ENCODE data around the gene MT1M. TPM values are rescaled to one million over a fixed set of nuclear protein-coding genes. Genes with fewer than 3 reads are reported as not detected.

Gene MT1M
- total RNA-seq, 2 donors from 2014 or later: 0.36 TPM; not detected in 1

- Mint-ChIP-seq H3K9me3 (no peaks in the 10 kb centered on the region), H3K4me1 (ENCODE audit: low read depth in 2 of 2) (peaks cover 39% of the 10 kb centered on the region in 2 donors), H3K27me3 (peaks cover 6 to 14% of the 10 kb centered on the region in 2 donors), H3K27ac (peak overlapping the region in 1 of 2 donors; percentile 97), H3K36me3 (peaks cover 4% of the 10 kb centered on the region), H3K4me3 (no peak overlapping the region)
- no peak for DNase-seq (ENCODE audit: low spot score)
- ATAC-seq: no peak
Measured at GRCh38 chr16:56604966-56605365, 27.5 kb upstream of the MT1M start.

- no peak for DNase-seq (ENCODE audit: low spot score)
- H3K27ac Mint-ChIP-seq: peak overlapping the region; percentile 89 to 97
Measured at GRCh38 chr16:56605475-56605874, 27.0 kb upstream of the MT1M start.

GRCh38 chr16:56606071-56606475 is 26.4 kb upstream of the MT1M start:
- no peak for ATAC-seq

More at GRCh38 chr16:56605475-56605874, 27.0 kb upstream of the MT1M start:
- Mint-ChIP-seq H3K36me3 (peaks cover 4% of the 10 kb centered on the region), H3K27me3 (peaks cover 1 to 9% of the 10 kb centered on the region in 2 donors), H3K4me1 (ENCODE audit: low read depth in 2 of 2) (peaks cover 40% of the 10 kb centered on the region in 2 donors), H3K4me3 (no peak overlapping the region), H3K9me3 (no peaks in the 10 kb centered on the region)
- ATAC-seq: no peak

GRCh38 chr16:56606476-56607108 is 25.9 kb upstream of the MT1M start:
- peak overlapping the region; percentile 89 to 97 for H3K27ac Mint-ChIP-seq
- no peaks in the 10 kb centered on the region for H3K9me3 Mint-ChIP-seq
- H3K36me3 Mint-ChIP-seq: peaks cover 4% of the 10 kb centered on the region
- peaks cover 49% of the 10 kb centered on the region in 2 donors for H3K4me1 Mint-ChIP-seq (ENCODE audit: low read depth in 2 of 2)
- peak overlapping the region; percentile 70 for H3K4me3 Mint-ChIP-seq
- DNase-seq (ENCODE audit: low spot score) (peak; percentile 61), ATAC-seq (no peak)
- no peaks in the 10 kb centered on the region for H3K27me3 Mint-ChIP-seq

More at GRCh38 chr16:56606071-56606475, 26.4 kb upstream of the MT1M start:
- H3K9me3 Mint-ChIP-seq: no peaks in the 10 kb centered on the region
- peak; percentile 44 for DNase-seq (ENCODE audit: low spot score)
- H3K36me3 Mint-ChIP-seq: peaks cover 4% of the 10 kb centered on the region
- peaks cover 44% of the 10 kb centered on the region in 2 donors for H3K4me1 Mint-ChIP-seq (ENCODE audit: low read depth in 2 of 2)
- H3K27me3 Mint-ChIP-seq: peaks cover 0 to 3% of the 10 kb centered on the region in 2 donors
- peak overlapping the region; percentile 70 for H3K4me3 Mint-ChIP-seq
- H3K27ac Mint-ChIP-seq: peak overlapping the region; percentile 89 to 97

GRCh38 chr16:56607109-56607618 is 25.3 kb upstream of the MT1M start:
- Mint-ChIP-seq H3K4me1 (ENCODE audit: low read depth in 2 of 2) (peaks cover 49 to 51% of the 10 kb centered on the region in 2 donors), H3K9me3 (no peaks in the 10 kb centered on the region), H3K27ac (peak overlapping the region; percentile 89 to 97), H3K36me3 (peaks cover 4% of the 10 kb centered on the region), H3K4me3 (peak overlapping the region; percentile 70), H3K27me3 (no peaks in the 10 kb centered on the region)
- DNase-seq (ENCODE audit: low spot score) (peak; percentile 62), ATAC-seq (no peak)

GRCh38 chr16:56607675-56608042 is 24.8 kb upstream of the MT1M start:
- Mint-ChIP-seq H3K36me3 (peaks cover 4% of the 10 kb centered on the region), H3K27ac (peak overlapping the region; percentile 89 to 97), H3K27me3 (no peaks in the 10 kb centered on the region), H3K9me3 (no peaks in the 10 kb centered on the region), H3K4me3 (peak overlapping the region; percentile 97), H3K4me1 (ENCODE audit: low read depth in 2 of 2) (peaks cover 49 to 54% of the 10 kb centered on the region in 2 donors)
- DNase-seq (ENCODE audit: low spot score): no peak
- ATAC-seq: no peak

GRCh38 chr16:56608043-56608875 is 24.2 kb upstream of the MT1M start, which contains the start of gene MT2A:
MT2A (plus strand) TSS chr16:56608584; CDS start chr16:56608656, 72 bp downstream.
- DNase-seq (ENCODE audit: low spot score) (peak; percentile 97), ATAC-seq (peak; percentile 92)
- Mint-ChIP-seq H3K27ac (peak within 1 kb of the TSS; percentile 89 to 97), H3K27me3 (no peaks in the 10 kb centered on the region), H3K4me1 (ENCODE audit: low read depth in 2 of 2) (peaks cover 49 to 56% of the 10 kb centered on the region in 2 donors), H3K36me3 (peaks cover 4% of the 10 kb centered on the region), H3K9me3 (no peaks in the 10 kb centered on the region), H3K4me3 (peak within 1 kb of the TSS; percentile 97)

GRCh38 chr16:56608876-56609462 is 23.5 kb upstream of the MT1M start:
- ATAC-seq (no peak), DNase-seq (ENCODE audit: low spot score) (no peak)
- no peaks in the 10 kb centered on the region for H3K9me3 Mint-ChIP-seq
- peak overlapping the region; percentile 97 for H3K4me3 Mint-ChIP-seq
- H3K4me1 Mint-ChIP-seq (ENCODE audit: low read depth in 2 of 2): peaks cover 51 to 60% of the 10 kb centered on the region in 2 donors
- no peaks in the 10 kb centered on the region for H3K27me3 Mint-ChIP-seq
- peak overlapping the region; percentile 89 to 97 for H3K27ac Mint-ChIP-seq
- H3K36me3 Mint-ChIP-seq: peaks cover 4% of the 10 kb centered on the region

GRCh38 chr16:56609463-56609921 is 23.0 kb upstream of the MT1M start:
- H3K27me3 Mint-ChIP-seq: no peaks in the 10 kb centered on the region
- H3K4me3 Mint-ChIP-seq: peak overlapping the region; percentile 97
- ATAC-seq (peak; percentile 32 to 60), DNase-seq (ENCODE audit: low spot score) (peak; percentile 87)
- peaks cover 57 to 65% of the 10 kb centered on the region in 2 donors for H3K4me1 Mint-ChIP-seq (ENCODE audit: low read depth in 2 of 2)
- no peaks in the 10 kb centered on the region for H3K9me3 Mint-ChIP-seq
- peak overlapping the region; percentile 89 to 97 for H3K27ac Mint-ChIP-seq
- peaks cover 4% of the 10 kb centered on the region for H3K36me3 Mint-ChIP-seq

- H3K4me1 Mint-ChIP-seq (ENCODE audit: low read depth in 2 of 2): peaks cover 62 to 69% of the 10 kb centered on the region in 2 donors
- peaks cover 4% of the 10 kb centered on the region for H3K36me3 Mint-ChIP-seq
- peak; percentile 59 to 77 for ATAC-seq
- DNase-seq (ENCODE audit: low spot score): peak; percentile 93
- peak overlapping the region; percentile 97 for H3K4me3 Mint-ChIP-seq
- no peaks in the 10 kb centered on the region for H3K27me3 Mint-ChIP-seq
- H3K27ac Mint-ChIP-seq: peak overlapping the region; percentile 89 to 97
- no peaks in the 10 kb centered on the region for H3K9me3 Mint-ChIP-seq
Measured at GRCh38 chr16:56610017-56610608, 22.3 kb upstream of the MT1M start.

- ATAC-seq: peak in 1 of 2 donors; percentile 41
- H3K4me3 Mint-ChIP-seq: peak overlapping the region; percentile 97
- DNase-seq (ENCODE audit: low spot score): no peak
- H3K9me3 Mint-ChIP-seq: no peaks in the 10 kb centered on the region
- H3K27ac Mint-ChIP-seq: peak overlapping the region; percentile 89 to 97
- H3K4me1 Mint-ChIP-seq (ENCODE audit: low read depth in 2 of 2): peaks cover 68 to 70% of the 10 kb centered on the region in 2 donors
- no peaks in the 10 kb centered on the region for H3K27me3 Mint-ChIP-seq
- H3K36me3 Mint-ChIP-seq: peaks cover 4% of the 10 kb centered on the region
Measured at GRCh38 chr16:56610609-56611111, 21.8 kb upstream of the MT1M start.

GRCh38 chr16:56611281-56611833 is 21.1 kb upstream of the MT1M start:
- Mint-ChIP-seq H3K36me3 (peaks cover 4% of the 10 kb centered on the region), H3K4me1 (ENCODE audit: low read depth in 2 of 2) (peaks cover 65% of the 10 kb centered on the region in 2 donors), H3K9me3 (no peaks in the 10 kb centered on the region), H3K27ac (peak overlapping the region; percentile 89 to 97), H3K27me3 (no peaks in the 10 kb centered on the region), H3K4me3 (peak overlapping the region; percentile 97)
- no peak for DNase-seq (ENCODE audit: low spot score)
- ATAC-seq: no peak
